Measurements from ENCODE around the gene FAT1.
"Not testable (repeated sequence)": the region's sequence is repeated elsewhere in the genome, so short reads cannot be mapped to it uniquely, and the experiment has no call there.

The FAT1 gene

GRCh38 chr4:186762361-186762760, 38.7 kb upstream of the FAT1 start:
- ATAC-seq (ENCODE audit: low read depth) = no peak
- H3K27ac ChIP-seq (ENCODE audit: poor library complexity, severe bottlenecking) = peak overlapping the region; percentile 13
- H3K9me3 ChIP-seq (ENCODE audit: severe bottlenecking) = no peaks in the 10 kb centered on the region
- no peak for DNase-seq (ENCODE audit: low spot score)
- peaks cover 35% of the 10 kb centered on the region for H3K4me1 ChIP-seq (ENCODE audit: insufficient read depth, poor library complexity, severe bottlenecking)
- no peaks in the 10 kb centered on the region for H3K27me3 ChIP-seq (ENCODE audit: insufficient read depth, poor library complexity, severe bottlenecking)
- TF ChIP-seq, protein P1, sequence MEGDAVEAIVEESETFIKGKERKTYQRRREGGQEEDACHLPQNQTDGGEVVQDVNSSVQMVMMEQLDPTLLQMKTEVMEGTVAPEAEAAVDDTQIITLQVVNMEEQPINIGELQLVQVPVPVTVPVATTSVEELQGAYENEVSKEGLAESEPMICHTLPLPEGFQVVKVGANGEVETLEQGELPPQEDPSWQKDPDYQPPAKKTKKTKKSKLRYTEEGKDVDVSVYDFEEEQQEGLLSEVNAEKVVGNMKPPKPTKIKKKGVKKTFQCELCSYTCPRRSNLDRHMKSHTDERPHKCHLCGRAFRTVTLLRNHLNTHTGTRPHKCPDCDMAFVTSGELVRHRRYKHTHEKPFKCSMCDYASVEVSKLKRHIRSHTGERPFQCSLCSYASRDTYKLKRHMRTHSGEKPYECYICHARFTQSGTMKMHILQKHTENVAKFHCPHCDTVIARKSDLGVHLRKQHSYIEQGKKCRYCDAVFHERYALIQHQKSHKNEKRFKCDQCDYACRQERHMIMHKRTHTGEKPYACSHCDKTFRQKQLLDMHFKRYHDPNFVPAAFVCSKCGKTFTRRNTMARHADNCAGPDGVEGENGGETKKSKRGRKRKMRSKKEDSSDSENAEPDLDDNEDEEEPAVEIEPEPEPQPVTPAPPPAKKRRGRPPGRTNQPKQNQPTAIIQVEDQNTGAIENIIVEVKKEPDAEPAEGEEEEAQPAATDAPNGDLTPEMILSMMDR (IDR thresholded peaks at IDR 0.05; ENCODE audit: poor library complexity, severe bottlenecking) = no peak
- H3K36me3 ChIP-seq (ENCODE audit: low read depth) = no peaks in the 10 kb centered on the region
- no peak overlapping the region for H3K4me3 ChIP-seq (ENCODE audit: severe bottlenecking)

GRCh38 chr4:186761956-186762355, 38.3 kb upstream of the FAT1 start:
- H3K36me3 ChIP-seq (ENCODE audit: low read depth); H3K9me3 ChIP-seq (ENCODE audit: severe bottlenecking); DNase-seq (ENCODE audit: low spot score); H3K27me3 ChIP-seq (ENCODE audit: insufficient read depth, poor library complexity, severe bottlenecking); ATAC-seq (ENCODE audit: low read depth); H3K4me3 ChIP-seq (ENCODE audit: severe bottlenecking): not testable (repeated sequence)
- Histone ChIP-seq H3K4me1 (ENCODE audit: insufficient read depth, poor library complexity, severe bottlenecking) (peaks cover 35% of the 10 kb centered on the region), H3K27ac (ENCODE audit: poor library complexity, severe bottlenecking) (peak overlapping the region; percentile 13)

DNA sequence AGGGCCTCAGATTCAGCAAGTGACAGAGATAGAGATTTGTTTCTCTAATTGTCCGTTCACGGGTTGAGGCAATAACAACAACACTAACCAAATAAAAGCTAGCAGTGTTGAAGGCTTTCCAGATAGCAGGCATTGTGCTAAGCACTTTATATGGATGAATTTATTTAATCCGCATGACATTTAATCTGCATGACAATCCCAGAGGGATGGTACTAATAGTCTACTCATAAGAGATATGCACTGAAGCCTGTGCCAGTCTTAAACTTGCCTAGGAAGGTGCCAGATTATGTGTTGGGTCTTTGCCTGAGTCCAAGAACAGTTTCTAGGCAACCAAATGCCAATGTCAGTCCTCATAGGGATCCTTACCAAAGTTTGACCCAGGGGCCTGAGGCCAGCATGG, 37.7 kb upstream of the FAT1 start:
- ATAC-seq (ENCODE audit: low read depth) (no peak), DNase-seq (ENCODE audit: low spot score) (no peak)
- H3K4me3 ChIP-seq (ENCODE audit: severe bottlenecking) = no peak overlapping the region

DNA sequence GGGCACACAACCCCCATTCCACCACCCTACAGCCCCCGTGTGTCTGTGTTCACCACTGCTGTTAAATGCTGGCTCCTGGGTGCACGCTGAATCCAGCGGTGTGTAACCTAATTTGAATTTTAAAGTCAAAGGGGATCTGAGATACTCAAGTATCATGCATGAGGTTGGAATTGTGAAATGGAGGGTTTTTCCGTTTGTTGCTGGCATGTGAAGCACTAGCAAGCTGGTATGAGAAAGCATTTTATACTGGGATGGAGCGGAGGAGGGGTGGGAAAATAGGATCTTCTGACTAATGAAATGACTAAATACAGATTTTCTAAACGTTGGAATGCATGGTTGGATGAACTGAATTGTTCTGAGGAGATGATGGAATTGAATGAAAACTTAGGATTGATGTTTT, 36.9 kb upstream of the FAT1 start:
- Histone ChIP-seq H3K4me1 (ENCODE audit: insufficient read depth, poor library complexity, severe bottlenecking) (peaks cover 22% of the 10 kb centered on the region), H3K36me3 (ENCODE audit: low read depth) (no peaks in the 10 kb centered on the region), H3K27ac (ENCODE audit: poor library complexity, severe bottlenecking) (peak overlapping the region; percentile 6), H3K27me3 (ENCODE audit: insufficient read depth, poor library complexity, severe bottlenecking) (no peaks in the 10 kb centered on the region), H3K9me3 (ENCODE audit: severe bottlenecking) (no peaks in the 10 kb centered on the region), H3K4me3 (ENCODE audit: severe bottlenecking) (no peak overlapping the region)
- ATAC-seq (ENCODE audit: low read depth) (peak; percentile 19; the same call in 1 of the 3 replicates), DNase-seq (ENCODE audit: low spot score) (no peak)
- TF ChIP-seq, protein P1 (IDR thresholded peaks at IDR 0.05; ENCODE audit: poor library complexity, severe bottlenecking) = no peak

More for the DNA sequence above, 37.7 kb upstream of the FAT1 start:
- TF ChIP-seq, protein P1 (IDR thresholded peaks at IDR 0.05; ENCODE audit: poor library complexity, severe bottlenecking) = no peak
- Histone ChIP-seq H3K4me1 (ENCODE audit: insufficient read depth, poor library complexity, severe bottlenecking) (peaks cover 30% of the 10 kb centered on the region), H3K36me3 (ENCODE audit: low read depth) (no peaks in the 10 kb centered on the region), H3K27me3 (ENCODE audit: insufficient read depth, poor library complexity, severe bottlenecking) (no peaks in the 10 kb centered on the region), H3K9me3 (ENCODE audit: severe bottlenecking) (no peaks in the 10 kb centered on the region), H3K27ac (ENCODE audit: poor library complexity, severe bottlenecking) (peak overlapping the region; percentile 6)

DNA sequence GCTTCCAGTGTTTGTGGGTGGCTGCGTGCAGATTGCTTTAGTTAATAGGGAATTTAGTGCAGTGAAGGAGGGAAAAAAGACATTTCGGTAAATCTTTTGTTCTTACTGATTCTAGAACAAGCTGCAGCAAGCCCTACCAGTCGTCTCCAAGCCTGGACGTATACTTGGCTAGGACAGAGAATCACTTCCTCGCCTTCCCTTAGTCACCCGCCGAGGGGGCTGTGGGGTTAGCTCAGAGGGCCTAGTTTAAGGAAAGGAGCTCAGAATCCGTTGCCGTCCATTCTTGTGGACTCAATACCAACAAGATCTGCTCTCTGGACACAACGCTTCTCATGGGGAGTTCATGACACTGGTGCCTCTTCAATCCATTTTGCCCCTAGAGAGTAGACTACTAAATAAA, 36.3 kb upstream of the FAT1 start:
- no peak for ATAC-seq (ENCODE audit: low read depth)
- H3K27me3 ChIP-seq (ENCODE audit: insufficient read depth, poor library complexity, severe bottlenecking) = no peaks in the 10 kb centered on the region
- peak overlapping the region; percentile 6 for H3K27ac ChIP-seq (ENCODE audit: poor library complexity, severe bottlenecking)
- no peaks in the 10 kb centered on the region for H3K9me3 ChIP-seq (ENCODE audit: severe bottlenecking)
- no peak overlapping the region for H3K4me3 ChIP-seq (ENCODE audit: severe bottlenecking)
- H3K36me3 ChIP-seq (ENCODE audit: low read depth) = no peaks in the 10 kb centered on the region
- TF ChIP-seq, protein P1 (IDR thresholded peaks at IDR 0.05; ENCODE audit: poor library complexity, severe bottlenecking) = no peak
- no peak for DNase-seq (ENCODE audit: low spot score)
- H3K4me1 ChIP-seq (ENCODE audit: insufficient read depth, poor library complexity, severe bottlenecking) = peaks cover 16% of the 10 kb centered on the region
